ENCODE data around the gene DCK. TPM values are rescaled to one million over a fixed set of nuclear protein-coding genes. Genes with fewer than 3 reads are reported as not detected.
"Not testable (repeated sequence)": the region's sequence is repeated elsewhere in the genome, so short reads cannot be mapped to it uniquely, and the experiment has no call there.

Gene DCK
- total RNA-seq, 2 experiments from 2014 or later: 84.1 to 93.1 TPM

GRCh38 chr4:71049395-71049794 lies 55.9 kb downstream of the DCK start:
- no peak overlapping the region for H3K4me3 Mint-ChIP-seq
- no peak for DNase-seq
- no peaks in the 10 kb centered on the region for H3K4me1 Mint-ChIP-seq
- no peaks in the 10 kb centered on the region for H3K36me3 Mint-ChIP-seq (ENCODE audit: low read depth)
- peaks cover 3% of the 10 kb centered on the region for H3K27me3 Mint-ChIP-seq
- H3K9me3 Mint-ChIP-seq: peaks cover 4% of the 10 kb centered on the region
- POLR2A ChIA-PET: no interaction called here
- CTCF ChIA-PET: no interaction called here
- no peak overlapping the region for H3K27ac Mint-ChIP-seq

GRCh38 chr4:71050809-71051208 lies 57.4 kb downstream of the DCK start:
- H3K27ac Mint-ChIP-seq: no peak overlapping the region
- H3K9me3 Mint-ChIP-seq: peaks cover 4% of the 10 kb centered on the region
- H3K36me3 Mint-ChIP-seq (ENCODE audit: low read depth): no peaks in the 10 kb centered on the region
- H3K27me3 Mint-ChIP-seq: peaks cover 3% of the 10 kb centered on the region
- CTCF ChIA-PET: no interaction called here
- DNase-seq: no peak
- POLR2A ChIA-PET: no interaction called here
- H3K4me3 Mint-ChIP-seq: no peak overlapping the region
- H3K4me1 Mint-ChIP-seq: no peaks in the 10 kb centered on the region

GRCh38 chr4:71052034-71052433 lies 58.6 kb downstream of the DCK start:
- Mint-ChIP-seq H3K27me3 (peaks cover 3% of the 10 kb centered on the region), H3K4me3 (no peak overlapping the region), H3K36me3 (ENCODE audit: low read depth) (no peaks in the 10 kb centered on the region), H3K4me1 (no peaks in the 10 kb centered on the region), H3K27ac (no peak overlapping the region), H3K9me3 (peaks cover 4% of the 10 kb centered on the region)
- no peak for DNase-seq
- ChIA-PET CTCF (no interaction called here), POLR2A (no interaction called here)

GRCh38 chr4:71052716-71053115 lies 59.3 kb downstream of the DCK start:
- DNase-seq: no peak

GRCh38 chr4:71053613-71054012 lies 60.2 kb downstream of the DCK start:
- DNase-seq; H3K4me3 Mint-ChIP-seq; H3K27me3 Mint-ChIP-seq; POLR2A ChIA-PET; CTCF ChIA-PET; H3K27ac Mint-ChIP-seq; H3K9me3 Mint-ChIP-seq; H3K36me3 Mint-ChIP-seq (ENCODE audit: low read depth); H3K4me1 Mint-ChIP-seq: not testable (repeated sequence)

More at GRCh38 chr4:71052716-71053115, 59.3 kb downstream of the DCK start:
- Mint-ChIP-seq H3K4me3 (no peak overlapping the region), H3K27me3 (peaks cover 3% of the 10 kb centered on the region), H3K9me3 (peaks cover 4% of the 10 kb centered on the region), H3K27ac (no peak overlapping the region), H3K36me3 (ENCODE audit: low read depth) (no peaks in the 10 kb centered on the region), H3K4me1 (no peaks in the 10 kb centered on the region)
- ChIA-PET POLR2A (no interaction called here), CTCF (no interaction called here)

DNA sequence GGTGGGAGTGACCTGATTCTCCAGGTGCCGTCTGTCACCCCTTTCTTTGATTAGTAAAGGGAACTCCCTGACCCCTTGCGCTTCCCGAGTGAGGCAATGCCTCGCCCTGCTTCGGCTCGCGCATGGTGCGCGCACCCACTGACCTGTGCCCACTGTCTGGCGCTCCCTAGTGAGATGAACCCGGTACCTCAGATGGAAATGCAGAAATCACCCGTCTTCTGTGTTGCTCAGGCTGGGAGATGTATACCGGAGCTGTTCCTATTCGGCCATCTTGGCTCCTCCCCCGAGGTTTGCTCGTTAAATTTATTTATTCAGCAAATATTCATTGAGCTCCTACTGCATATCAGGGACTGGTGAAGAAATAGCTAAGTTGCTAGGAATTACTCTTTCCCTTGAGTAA lies 66.1 kb downstream of the DCK start:
- H3K27ac Mint-ChIP-seq; DNase-seq; H3K36me3 Mint-ChIP-seq (ENCODE audit: low read depth); H3K9me3 Mint-ChIP-seq; H3K27me3 Mint-ChIP-seq; H3K4me1 Mint-ChIP-seq; CTCF ChIA-PET; H3K4me3 Mint-ChIP-seq; POLR2A ChIA-PET: not testable (repeated sequence)

GRCh38 chr4:71062436-71062835 lies 69.0 kb downstream of the DCK start:
- ChIA-PET CTCF (interaction anchor here (0.5 kb wide), 1 partner anchor 34 kb away, joined by 5 read pairs; no protein-coding TSS in a partner anchor), POLR2A (no interaction called here)
- H3K27me3 Mint-ChIP-seq: no peaks in the 10 kb centered on the region
- H3K4me3 Mint-ChIP-seq: no peak overlapping the region
- no peak overlapping the region for H3K27ac Mint-ChIP-seq
- H3K4me1 Mint-ChIP-seq: no peaks in the 10 kb centered on the region
- H3K36me3 Mint-ChIP-seq (ENCODE audit: low read depth): no peaks in the 10 kb centered on the region
- no peaks in the 10 kb centered on the region for H3K9me3 Mint-ChIP-seq
- DNase-seq: no peak

DNA sequence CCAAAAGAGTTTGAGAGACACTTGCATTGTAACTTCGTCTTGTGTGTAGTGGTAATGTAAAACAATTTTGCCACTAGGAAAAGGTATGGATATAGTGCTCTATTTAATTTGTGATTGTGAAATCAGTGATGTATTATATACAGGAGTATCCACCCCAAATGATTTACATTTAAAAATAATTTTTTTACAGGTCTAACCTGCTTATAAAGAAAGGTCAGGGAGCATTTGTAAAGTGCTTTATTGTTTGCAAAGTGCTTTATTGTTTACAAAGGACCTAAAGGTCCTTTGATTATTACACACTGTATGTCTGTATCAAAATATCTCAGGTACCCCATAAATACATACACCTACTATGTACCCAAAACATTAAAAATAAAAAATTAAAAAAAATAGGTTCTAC lies 70.3 kb downstream of the DCK start:
- Mint-ChIP-seq H3K27ac (no peak overlapping the region), H3K27me3 (no peaks in the 10 kb centered on the region)
- POLR2A ChIA-PET: no interaction called here

GRCh38 chr4:71064521-71064920 lies 71.1 kb downstream of the DCK start:
- no peaks in the 10 kb centered on the region for H3K27me3 Mint-ChIP-seq
- CTCF ChIA-PET: interaction anchor here (0.6 kb wide), 1 partner anchor 297 kb away, joined by 4 read pairs; no protein-coding TSS in a partner anchor
- POLR2A ChIA-PET: no interaction called here

More for the DNA sequence above, 70.3 kb downstream of the DCK start:
- H3K9me3 Mint-ChIP-seq: no peaks in the 10 kb centered on the region
- no peaks in the 10 kb centered on the region for H3K4me1 Mint-ChIP-seq
- H3K36me3 Mint-ChIP-seq (ENCODE audit: low read depth): no peaks in the 10 kb centered on the region
- CTCF ChIA-PET: no interaction called here
- H3K4me3 Mint-ChIP-seq: no peak overlapping the region
- DNase-seq: no peak

DNA sequence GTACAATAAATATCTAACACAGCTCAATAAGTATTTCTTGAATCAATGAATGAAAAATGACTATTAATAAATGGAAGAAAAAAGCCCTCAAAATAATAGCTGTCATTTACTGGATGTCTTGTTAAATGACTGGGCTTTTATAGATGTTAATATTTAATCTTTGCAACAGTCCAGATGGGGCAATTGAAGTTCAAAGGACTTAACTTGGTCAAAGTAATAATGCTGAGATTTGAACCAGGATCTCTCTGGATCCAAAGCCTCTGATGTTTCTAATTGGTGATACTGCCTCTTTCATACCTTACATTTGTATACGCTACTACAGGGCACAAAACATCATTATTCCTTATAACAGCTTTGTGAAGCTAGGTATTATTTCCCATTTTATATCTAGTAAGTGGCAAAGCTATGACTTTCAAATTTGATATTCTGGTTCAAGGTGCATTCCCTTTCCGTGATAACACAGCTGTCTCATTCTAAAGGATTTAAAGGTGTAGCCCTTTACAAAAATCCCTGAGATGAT lies 72.6 kb downstream of the DCK start:
- H3K4me1 Mint-ChIP-seq: no peaks in the 10 kb centered on the region
- H3K27ac Mint-ChIP-seq: no peak overlapping the region
- no peak for DNase-seq
- H3K27me3 Mint-ChIP-seq: peaks cover 2% of the 10 kb centered on the region
- POLR2A ChIA-PET: no interaction called here
- H3K4me3 Mint-ChIP-seq: no peak overlapping the region
- H3K9me3 Mint-ChIP-seq: no peaks in the 10 kb centered on the region
- no peaks in the 10 kb centered on the region for H3K36me3 Mint-ChIP-seq (ENCODE audit: low read depth)
- CTCF ChIA-PET: no interaction called here

More at GRCh38 chr4:71064521-71064920, 71.1 kb downstream of the DCK start:
- no peaks in the 10 kb centered on the region for H3K9me3 Mint-ChIP-seq
- H3K36me3 Mint-ChIP-seq (ENCODE audit: low read depth): no peaks in the 10 kb centered on the region
- H3K4me3 Mint-ChIP-seq: no peak overlapping the region
- no peak for DNase-seq
- no peaks in the 10 kb centered on the region for H3K4me1 Mint-ChIP-seq
- H3K27ac Mint-ChIP-seq: no peak overlapping the region

DNA sequence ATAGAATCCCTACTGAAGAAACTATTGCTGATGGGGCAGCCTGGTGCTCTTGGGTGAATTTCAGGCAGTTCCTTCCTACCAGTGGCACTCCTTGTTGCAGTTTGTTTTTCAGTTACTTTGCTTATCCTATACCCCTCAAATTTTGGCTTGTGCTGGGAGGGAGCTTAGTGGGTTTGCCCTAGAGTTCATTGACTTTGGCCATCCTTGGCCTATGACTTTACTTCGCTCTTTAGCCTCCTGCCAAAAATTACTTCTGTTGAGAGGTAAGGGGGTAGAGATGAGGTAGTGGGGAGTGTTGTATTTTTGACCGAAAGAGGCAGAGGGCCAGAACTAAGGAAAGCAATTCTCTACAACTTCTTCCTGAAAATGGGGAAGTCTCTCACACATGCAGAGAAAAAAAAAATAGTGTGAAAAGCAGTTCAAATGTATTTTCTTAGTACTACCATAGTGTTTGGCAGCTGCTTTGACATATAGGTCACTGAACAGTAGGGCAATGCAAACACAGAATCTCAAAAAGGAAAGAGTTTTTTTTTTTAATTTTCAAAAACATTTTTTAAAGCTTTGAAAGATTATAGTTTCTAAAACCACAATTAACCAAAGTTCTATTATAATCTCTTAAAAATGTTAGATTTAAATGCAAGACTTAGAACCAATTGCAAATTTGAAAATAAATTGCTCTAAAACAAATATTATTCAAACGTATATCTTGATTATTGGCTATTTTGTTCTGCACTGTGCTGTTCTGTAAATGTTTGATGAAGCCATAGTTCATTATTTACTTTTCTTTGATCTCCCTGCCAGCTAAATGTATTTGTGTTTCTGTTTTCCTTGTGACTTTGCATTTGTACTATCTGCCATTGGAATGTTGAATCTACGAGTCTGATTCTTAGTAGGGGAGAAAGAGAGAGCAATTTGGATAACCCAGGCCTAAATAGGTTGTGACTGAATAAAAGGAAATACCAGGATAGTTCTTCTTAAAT lies 73.6 kb downstream of the DCK start:
- Mint-ChIP-seq H3K4me3 (no peak overlapping the region), H3K27ac (no peak overlapping the region), H3K27me3 (peaks cover 5% of the 10 kb centered on the region), H3K9me3 (no peaks in the 10 kb centered on the region), H3K36me3 (ENCODE audit: low read depth) (no peaks in the 10 kb centered on the region), H3K4me1 (no peaks in the 10 kb centered on the region)
- ChIA-PET POLR2A (no interaction called here), CTCF (no interaction called here)
- no peak for DNase-seq

- H3K9me3 Mint-ChIP-seq: no peaks in the 10 kb centered on the region
- no peak overlapping the region for H3K27ac Mint-ChIP-seq
- H3K27me3 Mint-ChIP-seq: peaks cover 11% of the 10 kb centered on the region
- H3K4me3 Mint-ChIP-seq: no peak overlapping the region
- no peaks in the 10 kb centered on the region for H3K4me1 Mint-ChIP-seq
- ChIA-PET CTCF (no interaction called here), POLR2A (no interaction called here)
- no peak for DNase-seq
- H3K36me3 Mint-ChIP-seq (ENCODE audit: low read depth): no peaks in the 10 kb centered on the region
Measured at GRCh38 chr4:71069063-71069462, 75.6 kb downstream of the DCK start.

DNA sequence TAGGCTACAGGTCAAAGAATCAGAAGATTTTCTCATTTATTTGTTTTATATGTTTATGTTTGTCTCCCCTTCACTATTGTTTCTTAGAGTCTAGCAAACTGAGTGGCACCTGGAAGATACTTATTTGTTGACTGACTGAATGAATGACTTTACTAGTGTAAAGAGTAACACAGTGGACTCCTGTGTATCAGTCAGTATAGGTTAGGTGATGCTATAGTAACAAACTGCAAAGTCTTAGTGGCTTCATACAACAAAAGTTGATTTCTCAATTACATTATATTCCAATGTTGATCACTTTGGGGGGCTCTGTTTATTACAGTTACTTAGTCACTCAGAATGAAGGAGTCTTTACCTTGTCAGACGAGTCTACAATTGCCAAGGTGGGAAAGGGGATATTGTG lies 76.6 kb downstream of the DCK start:
- ChIA-PET CTCF (no interaction called here), POLR2A (interaction anchor here (0.6 kb wide), 1 partner anchor 591 kb away, joined by 4 read pairs; no protein-coding TSS in a partner anchor)
- H3K4me3 Mint-ChIP-seq: no peak overlapping the region
- H3K36me3 Mint-ChIP-seq (ENCODE audit: low read depth): no peaks in the 10 kb centered on the region
- H3K27me3 Mint-ChIP-seq: peaks cover 18% of the 10 kb centered on the region
- H3K9me3 Mint-ChIP-seq: no peaks in the 10 kb centered on the region
- H3K4me1 Mint-ChIP-seq: no peaks in the 10 kb centered on the region
- no peak overlapping the region for H3K27ac Mint-ChIP-seq
- no peak for DNase-seq
